Upper lobe of right lung (tissue), 1 donor: ENCODE measurements around the gene KBTBD13. TPM values are rescaled to one million over a fixed set of nuclear protein-coding genes. Genes with fewer than 3 reads are reported as not detected.
"Not testable (repeated sequence)": the region's sequence is repeated elsewhere in the genome, so short reads cannot be mapped to it uniquely, and the experiment has no call there.

Experiments
- ATAC-seq: fragments of 200-7000 bp; cut with Tn5 transposase; one replicate; pipeline ENCODE4 v1.9.1; 2020; ENCODE audit warnings: mild to moderate bottlenecking, moderate library complexity
- DNase-seq: peaks from one replicate; pipeline ENCODE4 v3.0.0-alpha.2; 2020
- H3K27ac ChIP-seq: fragments of 200-600 bp; one replicate; pipeline ENCODE4 v1.8.0; 2022
- H3K27me3 ChIP-seq: fragments of 200-600 bp; one replicate; pipeline ENCODE4 v1.8.0; 2022; ENCODE audit warnings: mild to moderate bottlenecking
- H3K36me3 ChIP-seq: fragments of 200-600 bp; one replicate; pipeline ENCODE4 v1.8.0; 2022
- H3K4me1 ChIP-seq: fragments of 200-600 bp; one replicate; pipeline ENCODE4 v1.8.0; 2022
- H3K4me3 ChIP-seq: fragments of 200-600 bp; one replicate; pipeline ENCODE4 v1.8.0; 2022; ENCODE audit warnings: mild to moderate bottlenecking
- H3K9me3 ChIP-seq: fragments of 200-600 bp; one replicate; pipeline ENCODE4 v1.8.0; 2022
- intact Hi-C: fragments of 100-400 bp; cut with DNase I; formaldehyde crosslinking; loops from one replicate; pipeline ENCODE4 v1.11.0; 2022
- total RNA-seq: library from RNA; stranded (reverse); fragmentation: NEBNext Ultra II Directional; extraction: Animal tissue kit (Norgen Biotek cat#: 25700); gene quantifications from one replicate; pipeline ENCODE4 v1.2.1, GENCODE V29; 2021
- TF ChIP-seq, protein P1 (sequence below): fragments of 200-600 bp; IDR thresholded peaks from one replicate; pipeline ENCODE4 v1.8.0; 2022; ENCODE audit warnings: antibody characterized with exemption
- donor health status: DM: no; HTN: yes; CAD: no; lungs with severe emphysema.

The KBTBD13 gene
- total RNA-seq, 1 donor from 2014 or later, result not detected

DNA sequence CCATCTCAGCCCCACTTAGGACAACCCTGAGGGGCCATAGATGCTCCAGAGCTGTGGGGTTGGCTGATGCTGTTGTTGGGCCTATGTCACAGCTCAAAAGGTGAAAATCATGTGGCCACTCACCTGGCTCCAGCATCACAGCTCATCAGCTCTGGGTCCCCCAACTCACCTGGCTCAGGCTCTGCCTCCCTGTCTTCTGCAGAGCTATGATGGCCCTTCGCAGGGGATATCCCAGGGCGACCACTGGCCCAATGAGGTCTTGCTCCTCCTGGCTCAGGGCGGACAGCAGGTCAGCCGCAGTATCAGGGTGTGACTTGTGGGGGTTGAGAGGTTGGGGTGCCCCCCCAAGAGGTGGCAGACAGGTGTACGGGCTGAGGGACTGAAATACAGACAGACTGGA is 22.8 kb downstream of the KBTBD13 start:
- Histone ChIP-seq H3K36me3 (peaks cover 37% of the 10 kb centered on the region), H3K9me3 (no peaks in the 10 kb centered on the region), H3K4me3 (no peak overlapping the region), H3K27ac (no peak overlapping the region), H3K4me1 (no peaks in the 10 kb centered on the region), H3K27me3 (no peaks in the 10 kb centered on the region)
- no peak for ATAC-seq
- intact Hi-C loops, result no loop called here
- DNase-seq, result no peak
- TF ChIP-seq, protein P1, sequence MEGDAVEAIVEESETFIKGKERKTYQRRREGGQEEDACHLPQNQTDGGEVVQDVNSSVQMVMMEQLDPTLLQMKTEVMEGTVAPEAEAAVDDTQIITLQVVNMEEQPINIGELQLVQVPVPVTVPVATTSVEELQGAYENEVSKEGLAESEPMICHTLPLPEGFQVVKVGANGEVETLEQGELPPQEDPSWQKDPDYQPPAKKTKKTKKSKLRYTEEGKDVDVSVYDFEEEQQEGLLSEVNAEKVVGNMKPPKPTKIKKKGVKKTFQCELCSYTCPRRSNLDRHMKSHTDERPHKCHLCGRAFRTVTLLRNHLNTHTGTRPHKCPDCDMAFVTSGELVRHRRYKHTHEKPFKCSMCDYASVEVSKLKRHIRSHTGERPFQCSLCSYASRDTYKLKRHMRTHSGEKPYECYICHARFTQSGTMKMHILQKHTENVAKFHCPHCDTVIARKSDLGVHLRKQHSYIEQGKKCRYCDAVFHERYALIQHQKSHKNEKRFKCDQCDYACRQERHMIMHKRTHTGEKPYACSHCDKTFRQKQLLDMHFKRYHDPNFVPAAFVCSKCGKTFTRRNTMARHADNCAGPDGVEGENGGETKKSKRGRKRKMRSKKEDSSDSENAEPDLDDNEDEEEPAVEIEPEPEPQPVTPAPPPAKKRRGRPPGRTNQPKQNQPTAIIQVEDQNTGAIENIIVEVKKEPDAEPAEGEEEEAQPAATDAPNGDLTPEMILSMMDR, result no peak

DNA sequence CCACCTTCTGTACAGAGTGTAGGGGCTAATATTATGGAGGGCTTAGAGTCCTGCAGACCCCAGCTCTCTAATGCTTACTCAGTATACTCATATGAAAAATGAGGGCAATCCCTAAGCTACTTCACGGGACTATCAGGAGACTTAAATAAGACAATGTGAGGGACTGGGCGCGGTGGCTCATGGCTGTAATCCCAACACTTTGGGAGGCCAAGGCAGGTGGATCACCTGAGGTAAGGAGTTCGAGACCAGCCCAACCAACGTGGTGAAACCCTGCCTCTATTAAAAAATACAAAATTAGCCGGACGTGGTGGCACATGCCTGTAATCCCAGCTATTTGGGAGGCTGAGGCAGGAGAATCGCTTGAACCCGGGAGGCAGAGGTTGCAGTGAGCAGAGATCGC is 23.3 kb downstream of the KBTBD13 start:
- ATAC-seq, H3K4me1 ChIP-seq, H3K27ac ChIP-seq, intact Hi-C loops, H3K27me3 ChIP-seq, H3K9me3 ChIP-seq, H3K4me3 ChIP-seq, DNase-seq: not testable (repeated sequence)
- peaks cover 37% of the 10 kb centered on the region for H3K36me3 ChIP-seq

DNA sequence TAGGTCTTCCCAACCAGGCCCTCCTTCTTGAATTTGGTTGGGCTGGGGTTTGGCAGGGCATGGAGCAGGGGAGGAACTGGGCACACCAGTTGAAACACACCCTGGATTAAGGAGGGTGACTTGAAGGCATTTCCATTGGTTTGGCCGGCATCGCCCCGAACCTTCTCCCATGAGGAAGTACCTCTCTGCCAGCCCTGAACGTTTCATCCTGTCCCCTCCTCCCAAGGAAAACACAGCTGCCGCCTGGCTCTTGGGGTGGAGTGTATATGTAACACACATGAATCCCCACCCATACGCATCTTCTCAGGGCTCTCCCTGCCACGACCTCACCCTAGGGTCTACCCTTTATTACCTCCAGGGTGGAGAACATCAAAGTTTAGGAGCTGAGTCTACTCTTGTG is 23.9 kb downstream of the KBTBD13 start:
- DNase-seq (no peak), ATAC-seq (no peak)
- no peak overlapping the region for H3K4me3 ChIP-seq
- no peak overlapping the region for H3K27ac ChIP-seq
- no peaks in the 10 kb centered on the region for H3K27me3 ChIP-seq
- H3K4me1 ChIP-seq, result no peaks in the 10 kb centered on the region
- intact Hi-C loops, result no loop called here
- H3K36me3 ChIP-seq, result peaks cover 42% of the 10 kb centered on the region
- no peaks in the 10 kb centered on the region for H3K9me3 ChIP-seq
- TF ChIP-seq, protein P1, result no peak

DNA sequence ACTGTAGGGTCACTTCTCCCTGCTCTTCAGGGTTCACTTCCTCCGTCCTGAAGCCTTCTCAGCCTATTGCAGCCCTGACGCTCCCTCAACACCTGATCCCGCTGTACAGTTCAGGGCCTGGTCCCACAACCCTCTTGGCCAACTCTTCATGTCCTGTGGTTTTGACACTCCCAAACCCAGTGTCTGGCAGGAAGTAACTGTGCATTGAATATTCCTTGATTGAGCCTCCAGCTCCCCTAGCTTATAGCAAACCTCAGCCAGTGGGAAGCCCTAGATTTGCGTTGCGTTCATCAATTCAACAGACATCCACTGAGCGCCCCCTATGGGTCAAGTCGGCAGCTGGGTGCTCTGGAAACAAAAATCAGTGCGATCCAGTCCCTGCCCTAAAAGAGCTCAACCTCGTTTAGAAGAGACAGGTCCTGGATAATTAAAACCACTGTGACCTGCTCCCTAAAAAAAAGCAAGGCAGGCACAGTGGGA is 24.9 kb downstream of the KBTBD13 start:
- H3K4me3 ChIP-seq, result no peak overlapping the region
- H3K27me3 ChIP-seq, result no peaks in the 10 kb centered on the region
- no peaks in the 10 kb centered on the region for H3K4me1 ChIP-seq
- intact Hi-C loops, result no loop called here
- DNase-seq (peak; percentile 83), ATAC-seq (peak; percentile 87)
- no peaks in the 10 kb centered on the region for H3K9me3 ChIP-seq
- TF ChIP-seq, protein P1, result peak; percentile 78
- H3K27ac ChIP-seq, result no peak overlapping the region
- H3K36me3 ChIP-seq, result peaks cover 50% of the 10 kb centered on the region

DNA sequence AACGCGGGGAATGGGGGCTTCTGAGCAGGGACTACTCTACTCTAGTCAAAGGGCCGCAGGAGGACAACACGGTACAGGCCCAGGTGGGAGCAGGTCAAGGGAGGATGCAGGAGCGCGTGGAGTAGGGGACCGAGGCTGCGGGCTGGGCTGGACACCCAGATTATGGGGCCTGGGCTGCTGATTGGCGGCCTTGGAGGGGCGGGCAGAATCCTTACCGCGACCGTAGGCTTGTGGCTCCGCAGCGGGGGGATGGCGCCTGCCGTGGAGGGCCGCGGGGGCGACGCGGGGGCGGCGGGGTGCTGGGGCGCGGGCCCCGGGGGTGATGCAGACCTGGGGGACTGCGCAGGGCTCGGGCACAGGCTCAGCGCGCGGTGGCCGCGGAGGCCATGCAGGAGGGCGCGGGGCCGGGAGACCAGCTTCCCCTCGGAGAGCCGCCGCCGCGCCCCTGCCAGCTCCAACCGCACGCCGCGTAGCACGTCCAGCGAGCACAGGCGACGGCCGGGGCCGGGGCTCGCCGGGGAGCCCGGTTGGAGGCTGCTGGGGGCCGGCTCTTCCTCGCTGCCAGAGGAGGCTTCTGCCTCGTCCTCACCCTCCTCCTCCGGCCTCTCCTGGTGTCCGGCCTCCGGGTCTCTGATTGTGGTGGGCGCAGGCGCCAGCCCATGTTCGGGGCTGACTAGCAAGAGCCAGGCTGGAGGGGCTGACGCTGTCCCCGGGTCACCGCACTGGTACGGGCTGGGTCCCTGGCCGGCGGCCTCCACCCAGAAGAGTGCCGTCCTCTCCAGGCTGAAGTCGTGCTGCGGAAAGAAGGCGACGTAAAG is 25.6 kb downstream of the KBTBD13 start:
- Histone ChIP-seq H3K27me3 (no peaks in the 10 kb centered on the region), H3K4me1 (no peaks in the 10 kb centered on the region), H3K27ac (no peak overlapping the region), H3K4me3 (no peak overlapping the region), H3K9me3 (no peaks in the 10 kb centered on the region), H3K36me3 (peaks cover 48% of the 10 kb centered on the region)
- intact Hi-C loops, result no loop called here
- TF ChIP-seq, protein P1, result no peak
- ATAC-seq (no peak), DNase-seq (no peak)

DNA sequence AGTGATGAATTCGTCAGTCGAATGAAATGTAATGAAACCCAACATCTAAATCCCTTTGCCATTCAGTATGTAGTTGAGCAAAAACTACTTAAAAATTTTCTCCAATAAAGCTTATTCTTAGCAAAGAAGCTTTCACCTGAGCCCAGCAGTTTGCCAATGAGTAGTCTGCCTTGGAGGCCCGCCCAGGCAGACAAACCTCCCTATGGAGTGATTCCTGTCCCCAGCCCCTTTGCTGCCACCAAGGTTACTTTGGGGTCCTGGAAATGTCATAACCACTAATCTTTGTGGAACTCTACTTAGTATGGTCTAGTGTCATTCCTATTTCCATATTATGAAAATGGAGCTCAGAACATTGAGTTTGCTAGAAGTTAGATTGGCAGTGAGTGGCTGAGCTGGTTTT is 26.4 kb downstream of the KBTBD13 start:
- no peaks in the 10 kb centered on the region for H3K4me1 ChIP-seq
- intact Hi-C loops, result no loop called here
- no peak overlapping the region for H3K27ac ChIP-seq
- H3K27me3 ChIP-seq, result no peaks in the 10 kb centered on the region
- peaks cover 40% of the 10 kb centered on the region for H3K36me3 ChIP-seq
- no peak for ATAC-seq
- H3K4me3 ChIP-seq, result no peak overlapping the region
- no peak for DNase-seq
- no peaks in the 10 kb centered on the region for H3K9me3 ChIP-seq
- TF ChIP-seq, protein P1, result no peak
